KMS-11 (cell line): ENCODE measurements around the gene PARP8.

Source experiments
- H2AFZ ChIP-seq: fragments of 200-600 bp; sonication (generic); 2 replicates; pipeline ENCODE4 v1.6.1; 2016; ENCODE audit warnings: antibody characterized with exemption, mixed run types, low read depth
- H3K27ac ChIP-seq: fragments of 200-600 bp; sonication (generic); 2 replicates; pipeline ENCODE4 v1.6.1; 2016; ENCODE audit warnings: mild to moderate bottlenecking, mixed run types
- H3K27me3 ChIP-seq: fragments of 200-600 bp; sonication (generic); 2 replicates; pipeline ENCODE4 v1.6.1; 2017; ENCODE audit warnings: mild to moderate bottlenecking, low read depth, mixed run types, moderate library complexity; ENCODE audit not compliant: insufficient read depth
- H3K36me3 ChIP-seq: fragments of 200-600 bp; sonication (generic); 2 replicates; pipeline ENCODE4 v1.6.1; 2017; ENCODE audit warnings: mild to moderate bottlenecking, mixed run types; ENCODE audit not compliant: insufficient read depth
- H3K4me1 ChIP-seq: fragments of 200-600 bp; sonication (generic); 2 replicates; pipeline ENCODE4 v1.6.1; 2016; ENCODE audit warnings: mild to moderate bottlenecking, low read depth, mixed run types; ENCODE audit not compliant: poor library complexity, severe bottlenecking
- H3K4me2 ChIP-seq: fragments of 200-600 bp; sonication (generic); 2 replicates; pipeline ENCODE4 v1.7.0; 2016; ENCODE audit warnings: mild to moderate bottlenecking, mixed run types
- H3K4me3 ChIP-seq: fragments of 200-600 bp; sonication (generic); IDR thresholded peaks from 2 replicates; pipeline ENCODE4 v1.6.1; 2017; ENCODE audit warnings: low read depth, low read length, mixed read lengths; ENCODE audit not compliant: insufficient read depth
- H3K79me2 ChIP-seq: fragments of 200-600 bp; sonication (generic); 2 replicates; pipeline ENCODE4 v1.6.1; 2016; ENCODE audit warnings: low read depth, mixed run types; ENCODE audit not compliant: insufficient read depth
- H3K9ac ChIP-seq: fragments of 200-600 bp; sonication (generic); 2 replicates; pipeline ENCODE4 v1.6.1; 2016; ENCODE audit warnings: mild to moderate bottlenecking, mixed run types
- H4K20me1 ChIP-seq: fragments of 200-600 bp; sonication (generic); 2 replicates; pipeline ENCODE4 v1.6.1; 2016; ENCODE audit warnings: mild to moderate bottlenecking, mixed run types; ENCODE audit not compliant: insufficient read depth
- TF ChIP-seq, protein P1 (sequence below): fragments of 200-600 bp; sonication (generic); conservative IDR thresholded peaks from 2 replicates; pipeline ENCODE4 v1.6.1; 2017; ENCODE audit warnings: low read depth, mild to moderate bottlenecking, antibody characterized with exemption, low read length, moderate library complexity, mixed read lengths

The PARP8 gene

GRCh38 chr5:50822046-50822445, 155.6 kb downstream of the PARP8 start:
- Histone ChIP-seq H3K79me2 (no peaks in the 10 kb centered on the region), H3K4me3 (no peak overlapping the region), H4K20me1 (no peaks in the 10 kb centered on the region), H3K4me2 (no peak overlapping the region), H3K9ac (no peak overlapping the region), H2AFZ (no peak overlapping the region), H3K27me3 (no peaks in the 10 kb centered on the region), H3K36me3 (no peaks in the 10 kb centered on the region; the same call in 1 of the 2 replicates), H3K27ac (no peak overlapping the region), H3K4me1 (no peaks in the 10 kb centered on the region)
- TF ChIP-seq, protein P1, sequence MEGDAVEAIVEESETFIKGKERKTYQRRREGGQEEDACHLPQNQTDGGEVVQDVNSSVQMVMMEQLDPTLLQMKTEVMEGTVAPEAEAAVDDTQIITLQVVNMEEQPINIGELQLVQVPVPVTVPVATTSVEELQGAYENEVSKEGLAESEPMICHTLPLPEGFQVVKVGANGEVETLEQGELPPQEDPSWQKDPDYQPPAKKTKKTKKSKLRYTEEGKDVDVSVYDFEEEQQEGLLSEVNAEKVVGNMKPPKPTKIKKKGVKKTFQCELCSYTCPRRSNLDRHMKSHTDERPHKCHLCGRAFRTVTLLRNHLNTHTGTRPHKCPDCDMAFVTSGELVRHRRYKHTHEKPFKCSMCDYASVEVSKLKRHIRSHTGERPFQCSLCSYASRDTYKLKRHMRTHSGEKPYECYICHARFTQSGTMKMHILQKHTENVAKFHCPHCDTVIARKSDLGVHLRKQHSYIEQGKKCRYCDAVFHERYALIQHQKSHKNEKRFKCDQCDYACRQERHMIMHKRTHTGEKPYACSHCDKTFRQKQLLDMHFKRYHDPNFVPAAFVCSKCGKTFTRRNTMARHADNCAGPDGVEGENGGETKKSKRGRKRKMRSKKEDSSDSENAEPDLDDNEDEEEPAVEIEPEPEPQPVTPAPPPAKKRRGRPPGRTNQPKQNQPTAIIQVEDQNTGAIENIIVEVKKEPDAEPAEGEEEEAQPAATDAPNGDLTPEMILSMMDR: no peak

GRCh38 chr5:50822761-50823160, 156.3 kb downstream of the PARP8 start:
- H3K27me3 ChIP-seq: no peaks in the 10 kb centered on the region

GRCh38 chr5:50823568-50823967, 157.1 kb downstream of the PARP8 start:
- Histone ChIP-seq H4K20me1 (no peaks in the 10 kb centered on the region), H3K79me2 (no peaks in the 10 kb centered on the region), H2AFZ (no peak overlapping the region), H3K4me2 (no peak overlapping the region), H3K4me3 (no peak overlapping the region), H3K27ac (no peak overlapping the region), H3K36me3 (no peaks in the 10 kb centered on the region; the same call in 1 of the 2 replicates), H3K9ac (no peak overlapping the region), H3K27me3 (no peaks in the 10 kb centered on the region), H3K4me1 (no peaks in the 10 kb centered on the region)
- TF ChIP-seq, protein P1: no peak

More at GRCh38 chr5:50822761-50823160, 156.3 kb downstream of the PARP8 start:
- H2AFZ ChIP-seq: no peak overlapping the region
- no peak overlapping the region for H3K9ac ChIP-seq
- no peaks in the 10 kb centered on the region for H4K20me1 ChIP-seq
- TF ChIP-seq, protein P1: no peak
- no peaks in the 10 kb centered on the region for H3K4me1 ChIP-seq
- no peak overlapping the region for H3K27ac ChIP-seq
- H3K4me3 ChIP-seq: no peak overlapping the region
- H3K79me2 ChIP-seq: no peaks in the 10 kb centered on the region
- H3K36me3 ChIP-seq: no peaks in the 10 kb centered on the region; the same call in 1 of the 2 replicates
- no peak overlapping the region for H3K4me2 ChIP-seq

GRCh38 chr5:50824109-50824508, 157.7 kb downstream of the PARP8 start:
- H3K4me3 ChIP-seq: no peak overlapping the region
- no peaks in the 10 kb centered on the region; the same call in 1 of the 2 replicates for H3K36me3 ChIP-seq
- no peaks in the 10 kb centered on the region for H4K20me1 ChIP-seq
- TF ChIP-seq, protein P1: no peak
- H3K4me2 ChIP-seq: no peak overlapping the region
- H3K27ac ChIP-seq: no peak overlapping the region
- H3K4me1 ChIP-seq: no peaks in the 10 kb centered on the region
- H3K27me3 ChIP-seq: no peaks in the 10 kb centered on the region
- no peak overlapping the region for H3K9ac ChIP-seq
- H3K79me2 ChIP-seq: no peaks in the 10 kb centered on the region
- H2AFZ ChIP-seq: no peak overlapping the region
